Measurements from ENCODE around the gene TOMT. TPM values are rescaled to one million over a fixed set of nuclear protein-coding genes. Genes with fewer than 3 reads are reported as not detected.

TOMT gene
- total RNA-seq, 2 donors from 2014 or later: not detected

GRCh38 chr11:72067676-72068075, 38.0 kb upstream of the TOMT start:
- Histone ChIP-seq H3K9ac (ENCODE audit: low read depth in 2 of 2, low read length in 2 of 2) (no peak overlapping the region), H3K9me3 (no peaks in the 10 kb centered on the region), H3K4me1 (peaks cover 6% of the 10 kb centered on the region), H3K27me3 (no peaks in the 10 kb centered on the region), H3K4me3 (no peak overlapping the region), H3K27ac (no peak overlapping the region), H3K36me3 (no peaks in the 10 kb centered on the region)
- intact Hi-C loops (cut with DNase I): no loop called here
- DNase-seq: no peak
- no peak for TF ChIP-seq CTCF (IDR thresholded peaks at IDR 0.05)

- peak overlapping the region; percentile 87 for H3K27ac ChIP-seq
- no peaks in the 10 kb centered on the region for H3K9me3 ChIP-seq
- intact Hi-C loops (cut with DNase I): no loop called here
- H3K4me3 ChIP-seq: no peak overlapping the region
- DNase-seq: no peak
- H3K9ac ChIP-seq (ENCODE audit: low read depth in 2 of 2, low read length in 2 of 2): peak overlapping the region; percentile 38 to 40
- no peaks in the 10 kb centered on the region for H3K27me3 ChIP-seq
- H3K36me3 ChIP-seq: no peaks in the 10 kb centered on the region
- TF ChIP-seq CTCF (IDR thresholded peaks at IDR 0.05): no peak
- peaks cover 6% of the 10 kb centered on the region for H3K4me1 ChIP-seq
Measured at GRCh38 chr11:72069200-72069599, 36.5 kb upstream of the TOMT start.

DNA sequence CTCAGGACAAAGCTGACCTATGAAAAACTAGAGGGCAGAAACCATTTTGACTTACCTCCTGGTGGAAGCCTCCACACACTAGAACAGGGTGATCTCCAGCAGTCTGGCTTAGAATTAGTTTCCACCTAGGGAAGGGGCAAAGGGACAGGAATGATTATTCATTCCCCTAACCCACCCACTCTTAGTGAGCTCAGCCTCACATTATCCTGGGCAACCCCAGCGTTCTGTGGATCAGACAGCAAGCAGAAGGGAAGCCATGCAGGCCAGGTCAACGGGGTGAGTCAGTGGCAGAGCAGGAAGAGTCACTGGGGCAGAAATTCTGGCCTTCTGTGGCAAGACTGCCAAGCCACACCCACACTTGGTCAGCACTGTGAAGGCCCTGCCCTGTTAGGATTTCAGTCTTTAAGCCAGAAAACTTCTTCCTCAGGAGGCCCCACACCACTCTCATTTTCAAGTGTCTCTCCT, 35.9 kb upstream of the TOMT start:
- Histone ChIP-seq H3K27me3 (no peaks in the 10 kb centered on the region), H3K4me1 (peaks cover 6% of the 10 kb centered on the region), H3K36me3 (no peaks in the 10 kb centered on the region), H3K27ac (peak overlapping the region; percentile 87), H3K9me3 (no peaks in the 10 kb centered on the region), H3K9ac (ENCODE audit: low read depth in 2 of 2, low read length in 2 of 2) (peak overlapping the region; percentile 38 to 40), H3K4me3 (no peak overlapping the region)
- DNase-seq: peak; percentile 87
- intact Hi-C loops (cut with DNase I): no loop called here
- no peak for TF ChIP-seq CTCF (IDR thresholded peaks at IDR 0.05)

- peaks cover 6% of the 10 kb centered on the region for H3K4me1 ChIP-seq
- peak overlapping the region; percentile 38 to 40 for H3K9ac ChIP-seq (ENCODE audit: low read depth in 2 of 2, low read length in 2 of 2)
- no peak for DNase-seq
- no peak for TF ChIP-seq CTCF (IDR thresholded peaks at IDR 0.05)
- H3K27ac ChIP-seq: peak overlapping the region; percentile 87
- no peak overlapping the region for H3K4me3 ChIP-seq
- H3K9me3 ChIP-seq: no peaks in the 10 kb centered on the region
- H3K36me3 ChIP-seq: no peaks in the 10 kb centered on the region
- no peaks in the 10 kb centered on the region for H3K27me3 ChIP-seq
- intact Hi-C loops (cut with DNase I): no loop called here
Measured at GRCh38 chr11:72070491-72070890, 35.2 kb upstream of the TOMT start.

- H3K36me3 ChIP-seq: no peaks in the 10 kb centered on the region
- no peak overlapping the region for H3K9ac ChIP-seq (ENCODE audit: low read depth in 2 of 2, low read length in 2 of 2)
- intact Hi-C loops (cut with DNase I): no loop called here
- no peak for DNase-seq
- H3K27me3 ChIP-seq: no peaks in the 10 kb centered on the region
- no peak for TF ChIP-seq CTCF (IDR thresholded peaks at IDR 0.05)
- H3K4me1 ChIP-seq: peaks cover 6% of the 10 kb centered on the region
- no peaks in the 10 kb centered on the region for H3K9me3 ChIP-seq
- no peak overlapping the region for H3K4me3 ChIP-seq
- no peak overlapping the region for H3K27ac ChIP-seq
Measured at GRCh38 chr11:72072348-72072747, 33.4 kb upstream of the TOMT start.
